ENCODE data around the gene DBNDD1.

The DBNDD1 gene

GRCh38 chr16:89958068-89958467 lies 61.2 kb downstream of the DBNDD1 start:
- DNase-seq, result no peak

GRCh38 chr16:89957216-89957785 lies 62.0 kb downstream of the DBNDD1 start:
- no peak for DNase-seq

- no peak for DNase-seq
These were observed 62.6 kb downstream of the DBNDD1 start for GRCh38 chr16:89956505-89957215.

GRCh38 chr16:89955001-89955685 lies 64.1 kb downstream of the DBNDD1 start:
- DNase-seq, result no peak
